Measurements from ENCODE around the gene ODC1.
"Not testable (repeated sequence)": the region's sequence is repeated elsewhere in the genome, so short reads cannot be mapped to it uniquely, and the experiment has no call there.

GRCh38 chr2:10487741-10488104, 39.6 kb upstream of the ODC1 start:
- not testable (repeated sequence) for TF ChIP-seq SPI1 (IDR thresholded peaks at IDR 0.05; ENCODE audit: low read depth, low read length); POLR2A (IDR thresholded peaks at IDR 0.05; ENCODE audit: low read depth, low read length); TAF1 (IDR thresholded peaks at IDR 0.05; ENCODE audit: low read depth, low read length); POLR2AphosphoS5 (IDR thresholded peaks at IDR 0.05; ENCODE audit: low read depth, low read length); PAX5 (IDR thresholded peaks at IDR 0.05; ENCODE audit: insufficient read depth, low read length, severe bottlenecking); POU2F2 (IDR thresholded peaks at IDR 0.05; ENCODE audit: low read depth, low read length)
